Jurkat, Clone E6-1 (cell line): ENCODE data around the gene CNTNAP5.

ENCODE experiments used
- DNase-seq: peaks from one replicate; pipeline ENCODE4 v3.0.0-alpha.2; 2011; ENCODE audit warnings: low read depth, low spot score
- H3K4me3 ChIP-seq: 2 replicates; pipeline ENCODE4 v1.5.1; 2011; ENCODE audit warnings: mild to moderate bottlenecking, low read length, control low read depth, moderate library complexity

The CNTNAP5 gene

GRCh38 chr2:124882423-124882822, 857.3 kb downstream of the CNTNAP5 start:
- no peak overlapping the region for H3K4me3 ChIP-seq

GRCh38 chr2:124883595-124883994, 858.5 kb downstream of the CNTNAP5 start:
- DNase-seq: no peak
- H3K4me3 ChIP-seq: no peak overlapping the region

More at GRCh38 chr2:124882423-124882822, 857.3 kb downstream of the CNTNAP5 start:
- DNase-seq: no peak

- H3K4me3 ChIP-seq: no peak overlapping the region
- DNase-seq: no peak
Observed at GRCh38 chr2:124884315-124884714, 859.2 kb downstream of the CNTNAP5 start.

DNA sequence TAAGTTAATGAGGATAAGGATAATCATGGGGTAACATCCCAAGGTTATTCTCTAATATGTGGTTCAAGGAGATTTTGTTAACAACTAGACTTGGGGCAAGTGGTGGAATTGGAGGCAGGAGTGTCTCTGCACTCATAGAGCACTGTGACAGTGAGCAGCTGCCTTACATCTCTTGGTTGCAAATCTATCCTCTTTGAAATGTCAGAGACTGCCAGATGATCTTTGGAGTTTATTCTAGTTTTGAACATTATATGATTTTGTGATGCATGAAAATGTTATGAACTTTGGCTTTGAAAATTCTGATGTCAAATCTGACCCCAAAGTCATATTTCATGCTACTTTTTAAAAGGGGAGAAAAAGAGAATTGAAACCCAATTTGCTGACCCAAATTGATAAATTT, 861.1 kb downstream of the CNTNAP5 start:
- no peak overlapping the region for H3K4me3 ChIP-seq
- no peak for DNase-seq

DNA sequence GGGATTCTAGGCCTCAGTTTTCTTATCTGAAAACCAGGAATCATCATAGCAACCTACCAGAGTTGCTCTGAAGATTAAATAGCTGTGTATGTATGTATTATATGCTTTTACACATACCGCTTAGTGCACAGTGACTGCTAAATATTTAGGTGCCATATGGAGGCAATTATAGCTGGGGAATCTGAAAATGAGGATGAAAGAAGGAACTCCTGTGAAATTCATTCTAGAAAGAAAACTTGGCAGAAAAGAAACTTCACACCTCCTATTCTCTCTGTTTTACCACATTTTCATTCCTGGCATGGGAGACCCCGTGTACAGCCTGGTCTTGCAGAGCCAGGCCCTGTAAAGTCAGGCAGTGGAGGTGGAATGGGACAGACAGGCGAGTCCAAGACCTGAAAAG, 862.4 kb downstream of the CNTNAP5 start:
- no peak overlapping the region for H3K4me3 ChIP-seq
- no peak for DNase-seq

GRCh38 chr2:124888431-124888830, 863.3 kb downstream of the CNTNAP5 start:
- DNase-seq: no peak
- no peak overlapping the region for H3K4me3 ChIP-seq

- no peak for DNase-seq
- H3K4me3 ChIP-seq: no peak overlapping the region
Observed at GRCh38 chr2:124894199-124894598, 869.1 kb downstream of the CNTNAP5 start.

DNA sequence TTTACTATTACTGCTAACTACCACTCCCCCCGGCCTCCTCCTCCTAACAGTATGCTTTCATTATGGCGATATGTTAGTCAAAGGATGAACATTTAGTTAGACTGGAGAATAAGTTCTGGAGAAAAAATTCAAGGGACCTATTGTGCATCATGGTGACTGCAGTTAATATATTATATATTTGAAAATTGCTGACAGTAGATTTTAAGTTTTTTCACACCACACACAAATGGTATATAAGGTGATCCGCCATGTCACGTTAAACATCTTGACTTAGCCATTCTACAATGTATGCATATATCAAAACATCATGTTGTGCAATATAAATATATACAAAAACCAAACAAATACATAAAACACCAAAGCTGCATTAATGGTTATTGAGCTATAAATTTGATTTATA, 873.7 kb downstream of the CNTNAP5 start:
- H3K4me3 ChIP-seq: no peak overlapping the region

GRCh38 chr2:124908411-124908810, 883.3 kb downstream of the CNTNAP5 start:
- no peak for DNase-seq
- H3K4me3 ChIP-seq: no peak overlapping the region

More for the DNA sequence above, 873.7 kb downstream of the CNTNAP5 start:
- DNase-seq: no peak

DNA sequence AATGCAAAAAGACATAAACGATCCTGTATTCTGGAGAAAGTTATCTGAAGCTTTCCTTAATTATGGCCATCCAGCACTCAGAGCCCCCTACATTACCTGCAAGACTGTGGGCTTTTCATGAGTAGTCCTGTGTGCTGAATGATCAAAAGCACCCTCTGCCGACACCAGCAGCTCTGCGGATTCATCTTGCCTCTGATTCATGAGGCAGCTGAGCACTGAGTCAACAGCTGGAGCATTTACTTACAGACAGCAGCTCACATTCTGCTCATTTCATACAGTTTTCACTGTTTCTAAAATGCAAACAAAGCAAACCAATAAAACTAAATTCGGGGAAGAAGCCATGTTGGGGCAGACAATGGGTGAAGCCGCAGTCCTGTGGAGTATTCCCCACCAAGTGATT, 886.5 kb downstream of the CNTNAP5 start:
- H3K4me3 ChIP-seq: no peak overlapping the region
- no peak for DNase-seq

- no peak overlapping the region for H3K4me3 ChIP-seq
- no peak for DNase-seq
Observed at GRCh38 chr2:124913868-124914267, 888.8 kb downstream of the CNTNAP5 start.

DNA sequence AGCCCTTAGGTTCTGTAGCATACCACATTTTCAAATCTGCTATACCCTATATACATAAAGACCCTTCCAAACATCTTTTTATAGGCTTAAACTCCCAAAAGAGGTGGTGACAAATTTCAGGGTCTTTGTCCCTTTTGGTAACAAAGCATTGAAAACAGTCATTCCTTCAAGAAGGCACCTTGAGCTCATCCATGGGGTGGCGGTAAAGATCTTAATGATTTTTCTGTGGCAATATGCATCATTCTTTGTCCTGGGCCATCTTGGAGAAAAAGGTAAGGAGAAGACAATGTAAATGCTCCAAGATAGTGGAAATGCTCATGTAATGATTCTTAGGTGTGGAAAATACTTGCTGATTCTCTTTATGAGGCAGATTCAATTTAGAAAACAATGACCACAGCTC, 890.5 kb downstream of the CNTNAP5 start:
- no peak for DNase-seq
- no peak overlapping the region for H3K4me3 ChIP-seq

DNA sequence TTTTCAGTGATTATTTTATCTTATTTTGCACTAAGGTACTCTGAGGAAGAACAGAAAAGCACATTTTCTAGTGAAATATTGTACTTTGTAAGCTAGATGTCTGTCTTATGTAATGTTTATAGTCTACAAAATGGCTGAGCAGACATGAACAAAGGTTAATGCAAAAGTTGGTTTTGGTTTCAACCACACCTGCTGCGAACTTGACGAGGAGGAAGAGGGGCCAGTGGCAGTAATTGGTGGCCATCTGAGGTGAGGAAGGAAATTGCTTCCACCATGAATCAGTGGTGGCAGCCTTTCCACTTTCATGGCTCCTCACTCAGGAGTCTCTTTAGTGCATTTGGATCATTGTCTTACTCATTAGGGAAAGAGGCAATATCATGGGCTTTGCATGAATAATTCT, 894.2 kb downstream of the CNTNAP5 start:
- DNase-seq: no peak
- no peak overlapping the region for H3K4me3 ChIP-seq

DNA sequence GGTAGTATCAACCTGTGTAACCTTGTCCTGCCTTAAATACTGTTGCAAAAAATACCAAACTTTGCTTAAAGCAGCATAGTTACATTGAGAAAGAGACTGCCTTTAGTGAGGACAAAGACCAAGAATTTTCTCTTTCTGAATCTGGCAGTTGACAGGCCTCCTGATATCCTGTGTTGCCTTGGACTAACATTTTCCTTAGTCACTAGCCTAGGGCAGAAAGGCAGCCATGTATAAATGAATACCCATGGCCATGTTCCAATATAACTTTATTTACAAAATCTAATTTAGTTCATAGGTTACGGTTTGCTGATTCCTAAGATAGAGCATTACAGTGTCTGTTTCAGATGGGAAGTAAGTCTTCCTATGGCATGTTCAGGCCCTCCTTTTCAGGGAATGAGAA, 895.4 kb downstream of the CNTNAP5 start:
- no peak overlapping the region for H3K4me3 ChIP-seq
- DNase-seq: no peak

DNA sequence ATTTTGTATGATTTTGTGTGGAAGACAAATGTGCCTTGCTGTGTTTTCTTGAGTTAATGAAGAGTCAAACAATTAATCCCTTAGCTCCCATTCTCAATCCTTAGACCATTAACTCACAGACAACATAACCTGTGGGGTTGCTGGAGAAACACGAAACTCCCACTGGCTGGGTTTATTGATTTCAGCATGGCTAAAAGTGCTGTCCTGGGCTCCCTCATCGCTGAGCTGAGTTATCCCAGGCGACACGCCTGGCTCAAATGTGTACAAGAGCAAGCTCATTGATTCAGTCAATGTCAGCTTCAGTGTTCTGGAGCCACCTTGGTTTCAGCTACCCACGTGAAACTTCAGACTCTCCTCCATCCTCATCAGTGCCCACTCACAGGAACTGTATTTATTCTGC, 896.1 kb downstream of the CNTNAP5 start:
- no peak overlapping the region for H3K4me3 ChIP-seq

GRCh38 chr2:124923097-124923496, 898.0 kb downstream of the CNTNAP5 start:
- no peak overlapping the region for H3K4me3 ChIP-seq
- DNase-seq: no peak

More for the DNA sequence above, 896.1 kb downstream of the CNTNAP5 start:
- DNase-seq: no peak

- no peak for DNase-seq
- no peak overlapping the region for H3K4me3 ChIP-seq
Observed at GRCh38 chr2:124933883-124934282, 908.8 kb downstream of the CNTNAP5 start.

GRCh38 chr2:124953921-124954320, 928.8 kb downstream of the CNTNAP5 start:
- no peak overlapping the region for H3K4me3 ChIP-seq
- DNase-seq: no peak

- H3K4me3 ChIP-seq: no peak overlapping the region
Observed at GRCh38 chr2:124959581-124959980, 934.5 kb downstream of the CNTNAP5 start.

GRCh38 chr2:124961132-124961531, 936.0 kb downstream of the CNTNAP5 start:
- no peak overlapping the region for H3K4me3 ChIP-seq
- no peak for DNase-seq

More at GRCh38 chr2:124959581-124959980, 934.5 kb downstream of the CNTNAP5 start:
- DNase-seq: no peak
